Pancreas (tissue), 10 donors: Measurements from ENCODE around the gene TFAP2A. TPM values are rescaled to one million over a fixed set of nuclear protein-coding genes. Genes with fewer than 3 reads are reported as not detected.

ENCODE experiments used
- ATAC-seq, 4 donors: fragments of 200-7000 bp; cut with Tn5 transposase; one replicate each; pipeline versions ENCODE4 v1.8.0 to v1.9.1; 2020; ENCODE audit warnings: mild to moderate bottlenecking in 4 of 4, moderate library complexity in 4 of 4
- DNase-seq, 6 donors: peaks; one replicate each; pipeline ENCODE4 v3.0.0-alpha.2; 2020
- FAIRE-seq: peaks from 2 replicates; lab custom pipeline; 2012; peaks lifted over from hg19 to GRCh38; lab: Jason Lieb, UNC
- H3K27ac ChIP-seq, 4 donors: fragments of 200-600 bp; sonication (generic); 1 replicate in 3 of 4; 2 replicates in 1 of 4; pipeline versions ENCODE4 v1.5.0 to v1.8.0; 2020
- H3K27me3 ChIP-seq, 4 donors: fragments of 200-600 bp; one replicate each; pipeline ENCODE4 v1.8.0; 2021
- H3K36me3 ChIP-seq, 3 donors: fragments of 200-600 bp; sonication (generic) in 1 of 3; one replicate each; pipeline versions ENCODE4 v1.5.0 to v1.8.0; 2020 to 2021
- H3K4me1 ChIP-seq, 3 donors: fragments of 200-600 bp; one replicate each; pipeline ENCODE4 v1.8.0; 2021
- H3K4me3 ChIP-seq, 4 donors: fragments of 200-600 bp; sonication (generic) in 2 of 4; one replicate each; pipeline versions ENCODE4 v1.5.0 to v1.8.0; 2020 to 2021
- H3K9me3 ChIP-seq, 4 donors: fragments of 200-600 bp; one replicate each; pipeline ENCODE4 v1.8.0; 2021
- CTCF ChIP-seq, 4 donors: fragments of 200-600 bp; sonication (generic) in 3 of 4; IDR thresholded peaks; one replicate each; pipeline versions ENCODE4 v1.5.0 to v1.8.0; 2021; ENCODE audit warnings: antibody characterized with exemption in 4 of 4
- WGBS, 2 donors: extraction: QIAGEN DNeasy Blood & Tissue Kit; methylation state at CpG; one replicate each; pipeline ENCODE4 v1.1.7; 2013; 5-methylcytosine and 5-hydroxymethylcytosine counted together
- intact Hi-C, 3 donors: fragments of 100-400 bp; cut with DNase I; formaldehyde crosslinking; loops; one replicate each; pipeline versions ENCODE4 v1.11.1 to v1.14.2; 2022
- polyA plus RNA-seq, 2 donors: library from polyadenylated mRNA; stranded (reverse); fragments of 200-250 nt; gene quantifications; one replicate each; pipeline ENCODE4 v1.2.3, GENCODE V29; 2013
- total RNA-seq, 6 donors: library from RNA; stranded (reverse); fragmentation: NEBNext Ultra II Directional in 4 of 6; extraction: Animal tissue kit (Norgen Biotek cat#: 25700) in 4 of 6; gene quantifications; one replicate each; pipeline versions ENCODE4 v1.2.1 to v1.2.4, GENCODE V29; 2021 to 2023
- donor health status: healthy with polysubstance abuse.
- donor health status: DM: no; HTN: no; CAD: no; lungs with moderate emphysema.
- donor health status: DM: no; HTN: no; CAD: no.
- donor health status: control.
- donor health status: control.
- donor health status: Bipolar disorder and iron deficiency.
- donor health status: DM: yes; HTN: yes; CAD: no.
- donor health status: DM: no; HTN: no; CAD: no.
- donor health status: DM: no; HTN: no; CAD: no.
- donor health status: DM: yes; HTN: yes; CAD: no.

Gene TFAP2A
- total and polyA plus RNA-seq, 8 donors: 0.12 to 1.3 (median 0.23) TPM

GRCh38 chr6:10437891-10438290 is 23.0 kb upstream of the TFAP2A start:
- Histone ChIP-seq H3K4me3 (no peak overlapping the region), H3K9me3 (no peaks in the 10 kb centered on the region), H3K27me3 (peaks cover 0 to 4% (median 0%) of the 10 kb centered on the region in 4 donors), H3K27ac (no peak overlapping the region), H3K4me1 (no peaks in the 10 kb centered on the region), H3K36me3 (no peaks in the 10 kb centered on the region)
- DNase-seq (no peak), FAIRE-seq (no peak), ATAC-seq (no peak)
- intact Hi-C loops: loop anchor here in 1 of 3 donors (10.0 kb wide), 1 partner anchor 1453 kb away; no protein-coding TSS in a partner anchor
- TF ChIP-seq CTCF (IDR thresholded peaks at IDR 0.05): no peak
- 51 to 73% methylated on average over 3 of the region's 3 CpGs for WGBS, 2 donors

DNA sequence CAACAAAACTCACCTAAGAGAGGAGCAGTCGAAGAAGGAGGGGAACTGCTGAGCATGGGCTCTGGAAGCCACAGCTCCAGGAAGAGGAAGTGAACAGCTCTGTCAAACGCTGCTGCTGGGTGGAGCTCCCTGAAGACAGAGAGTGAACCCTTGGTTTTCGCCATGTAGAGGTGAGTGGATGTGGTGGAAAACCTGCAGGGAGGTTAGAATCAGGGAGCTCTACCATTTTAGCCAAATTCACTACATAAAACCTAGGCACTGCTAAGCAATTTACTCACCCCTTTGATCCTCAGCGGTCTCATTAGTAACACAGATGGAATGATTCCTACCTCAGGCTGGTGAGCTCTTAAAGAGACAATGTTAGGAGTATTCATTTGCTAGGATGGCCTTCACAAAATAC is 19.4 kb upstream of the TFAP2A start:
- H3K27ac ChIP-seq: no peak overlapping the region
- TF ChIP-seq CTCF (IDR thresholded peaks at IDR 0.05): no peak
- WGBS, 2 donors: 56 to 58% methylated on average over 4 of the region's 4 CpGs
- H3K4me1 ChIP-seq: no peaks in the 10 kb centered on the region
- intact Hi-C loops: loop anchor here in 1 of 3 donors (10.0 kb wide), 1 partner anchor 1449 kb away; no protein-coding TSS in a partner anchor
- no peaks in the 10 kb centered on the region for H3K9me3 ChIP-seq
- no peaks in the 10 kb centered on the region for H3K36me3 ChIP-seq
- ATAC-seq: peak in 1 of 4 donors; percentile 60
- H3K27me3 ChIP-seq: peaks cover 0 to 4% (median 0%) of the 10 kb centered on the region in 4 donors
- no peak for FAIRE-seq
- no peak for DNase-seq
- H3K4me3 ChIP-seq: no peak overlapping the region

GRCh38 chr6:10433322-10433721 is 18.4 kb upstream of the TFAP2A start:
- WGBS, 2 donors: 56 to 62% methylated on average over 4 of the region's 4 CpGs
- H3K9me3 ChIP-seq: no peaks in the 10 kb centered on the region
- no peaks in the 10 kb centered on the region for H3K4me1 ChIP-seq
- H3K36me3 ChIP-seq: no peaks in the 10 kb centered on the region
- FAIRE-seq (no peak), ATAC-seq (no peak), DNase-seq (no peak)
- no peak overlapping the region for H3K4me3 ChIP-seq
- H3K27ac ChIP-seq: no peak overlapping the region
- intact Hi-C loops: loop anchor here in 1 of 3 donors (10.0 kb wide), 1 partner anchor 1449 kb away; no protein-coding TSS in a partner anchor
- TF ChIP-seq CTCF (IDR thresholded peaks at IDR 0.05): no peak
- H3K27me3 ChIP-seq: peaks cover 0 to 7% (median 0%) of the 10 kb centered on the region in 4 donors

GRCh38 chr6:10431423-10432164 is 16.7 kb upstream of the TFAP2A start:
- Histone ChIP-seq H3K36me3 (no peaks in the 10 kb centered on the region), H3K9me3 (no peaks in the 10 kb centered on the region), H3K4me1 (no peaks in the 10 kb centered on the region), H3K4me3 (no peak overlapping the region), H3K27me3 (peaks cover 0 to 12% (median 5%) of the 10 kb centered on the region in 4 donors), H3K27ac (no peak overlapping the region)
- FAIRE-seq (no peak), ATAC-seq (no peak), DNase-seq (no peak)
- TF ChIP-seq CTCF (IDR thresholded peaks at IDR 0.05): no peak
- intact Hi-C loops: loop anchor here in 1 of 3 donors (10.0 kb wide), 1 partner anchor 1447 kb away; no protein-coding TSS in a partner anchor
- 57 to 65% methylated on average over 7 of the region's 7 CpGs for WGBS, 2 donors
